Astrocyte of the hippocampus (primary cell): ENCODE measurements around the gene FOXJ3.

Experiments used
- DNase-seq: peaks from one replicate; pipeline ENCODE4 v3.0.0; 2011; ENCODE audit warnings: low read depth, low spot score

Gene FOXJ3

DNA sequence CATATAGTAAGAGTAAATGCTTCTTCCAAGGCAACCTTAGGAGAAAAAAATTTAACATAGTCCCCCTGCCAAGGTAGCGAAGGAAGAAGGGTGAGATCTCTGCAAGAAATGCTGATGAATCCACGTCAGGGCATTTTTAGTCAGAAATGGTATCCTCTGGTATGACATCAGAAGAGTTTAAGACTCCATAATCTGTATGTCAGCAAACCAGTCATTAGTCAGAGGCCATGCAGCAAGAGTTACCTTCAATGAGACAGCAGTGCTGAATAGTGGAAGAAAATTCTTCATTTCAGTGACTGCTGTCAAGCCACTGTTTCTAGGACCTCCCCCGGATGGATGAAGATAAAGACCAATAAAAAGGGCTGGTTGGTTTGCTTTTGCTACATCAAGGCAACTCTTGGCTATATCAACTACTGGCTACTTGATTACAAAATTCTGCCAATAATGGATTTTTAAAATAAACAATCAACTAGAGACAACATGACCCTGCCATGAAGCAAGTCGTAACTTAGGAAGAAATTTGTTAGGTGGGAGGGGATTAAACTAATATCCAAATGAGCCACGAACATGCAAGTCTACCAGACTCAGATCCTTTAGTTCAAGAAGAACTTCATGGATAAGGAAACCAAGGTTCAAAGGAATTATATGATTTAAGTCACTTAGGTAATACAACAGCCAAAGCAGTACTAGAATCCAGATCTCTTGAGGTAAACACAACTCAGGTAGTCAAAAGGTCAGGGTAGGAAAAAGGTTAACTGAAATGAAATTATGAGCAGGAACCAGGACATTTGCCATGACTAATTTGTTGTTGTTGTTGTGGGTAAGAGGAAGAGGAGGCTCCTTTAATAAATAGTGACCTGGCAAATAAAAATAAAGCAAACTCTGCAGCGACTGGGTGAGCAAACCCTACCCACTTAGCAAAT, 144.8 kb downstream of the FOXJ3 start:
- no peak for DNase-seq

DNA sequence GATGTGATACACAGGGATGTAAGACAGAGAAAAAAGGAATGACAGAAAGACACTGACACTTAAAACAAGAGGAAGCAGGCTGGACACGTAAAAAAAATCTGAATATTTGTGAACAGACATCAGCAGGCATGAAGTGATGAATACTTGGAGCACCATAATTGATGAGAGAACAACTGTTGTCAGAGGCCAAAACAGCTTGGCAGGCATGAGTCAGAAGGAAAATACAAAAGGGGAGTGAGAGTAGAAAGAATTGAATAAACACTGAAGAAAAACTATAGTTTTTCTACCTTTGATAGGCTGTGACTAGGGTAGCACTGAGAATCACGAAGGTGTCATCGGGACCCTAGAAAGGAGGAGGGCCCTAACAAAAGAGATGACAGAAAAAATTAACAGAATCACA, 148.9 kb downstream of the FOXJ3 start:
- peak; percentile 76 for DNase-seq

DNA sequence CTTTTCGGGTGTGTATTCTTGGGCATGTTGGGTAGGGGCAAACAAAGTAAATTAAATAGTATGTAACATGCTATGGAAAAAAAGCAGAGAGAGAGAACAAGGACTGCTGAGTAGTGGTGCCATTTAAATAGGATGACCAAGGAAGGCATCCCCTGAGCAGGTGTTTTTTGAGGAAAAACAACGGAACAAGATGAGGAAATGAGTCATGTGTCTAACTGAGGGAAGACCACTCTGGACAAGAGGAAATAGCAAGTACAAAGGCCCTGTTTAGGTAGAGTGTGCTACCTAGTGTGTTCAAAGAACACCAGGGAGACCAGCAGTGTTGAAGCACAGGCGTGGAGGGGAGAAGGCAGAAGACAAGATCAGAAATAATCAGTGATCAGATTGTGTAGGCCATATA, 150.4 kb downstream of the FOXJ3 start:
- DNase-seq: no peak

DNA sequence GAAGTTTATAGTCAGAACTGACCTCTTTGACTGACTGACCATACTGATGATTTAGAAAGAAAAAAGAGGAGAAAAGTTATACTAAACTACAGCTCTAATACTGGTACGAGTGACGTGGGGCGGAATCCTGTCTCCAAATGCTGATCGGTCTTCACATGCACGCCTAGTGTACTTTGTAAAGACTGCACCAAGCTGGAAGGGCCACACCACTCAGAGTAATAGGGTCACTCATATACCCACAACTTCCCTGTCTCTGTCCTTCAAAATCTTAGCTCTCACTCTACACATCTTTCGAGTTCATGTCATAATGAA, 151.1 kb downstream of the FOXJ3 start:
- no peak for DNase-seq

DNA sequence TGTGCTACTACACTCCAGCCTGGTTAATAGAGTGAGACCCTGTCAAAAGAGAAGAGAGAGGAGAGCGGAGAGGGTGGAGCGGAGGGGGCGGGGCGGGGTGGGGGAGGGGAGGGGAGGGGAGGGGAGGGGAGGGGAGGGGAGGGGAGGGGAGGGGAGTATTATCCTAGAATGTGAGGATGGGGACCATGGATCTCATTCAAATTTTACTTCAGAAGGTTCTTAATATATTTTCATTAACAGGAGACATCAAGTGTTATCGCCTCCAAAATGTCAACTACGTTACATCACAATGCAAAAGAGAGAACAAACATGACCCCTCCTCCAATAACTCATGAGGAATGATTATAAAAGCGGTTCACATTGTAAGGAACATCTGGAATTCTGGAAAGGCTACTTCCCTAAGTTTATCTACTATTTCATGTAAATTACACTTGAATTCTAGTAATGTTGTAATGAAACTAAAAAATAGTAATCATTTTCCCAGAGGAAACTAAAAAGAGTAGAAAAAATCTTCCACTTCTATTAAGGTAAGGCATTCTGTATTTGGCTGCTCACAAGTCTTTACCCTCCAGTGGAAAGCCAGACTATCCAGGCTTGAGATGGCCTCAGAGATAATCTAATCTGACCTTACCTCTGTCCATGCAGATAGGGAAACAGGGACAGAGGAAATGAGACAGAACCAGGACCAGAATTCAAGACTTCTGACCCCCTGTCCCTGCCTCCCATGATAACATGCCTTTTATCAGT, 151.7 kb downstream of the FOXJ3 start:
- no peak for DNase-seq

DNA sequence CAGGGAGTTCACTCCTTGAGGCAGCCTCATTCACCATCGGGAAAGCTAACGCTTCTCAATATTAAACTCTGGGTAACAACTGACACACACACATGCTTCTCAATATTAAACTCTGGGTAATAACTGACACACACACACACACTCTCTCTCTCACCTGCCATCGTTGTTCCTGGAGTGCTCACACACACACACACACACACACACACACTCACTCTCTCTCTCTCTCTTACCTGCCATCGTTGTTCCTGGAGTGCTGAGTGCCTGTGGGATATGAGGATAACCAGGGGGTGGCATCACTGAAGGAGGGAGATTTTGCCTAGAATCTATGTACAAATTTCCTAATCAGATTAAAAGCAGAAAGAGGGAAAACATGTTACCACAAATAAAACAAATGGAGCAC, 153.3 kb downstream of the FOXJ3 start:
- DNase-seq: no peak

DNA sequence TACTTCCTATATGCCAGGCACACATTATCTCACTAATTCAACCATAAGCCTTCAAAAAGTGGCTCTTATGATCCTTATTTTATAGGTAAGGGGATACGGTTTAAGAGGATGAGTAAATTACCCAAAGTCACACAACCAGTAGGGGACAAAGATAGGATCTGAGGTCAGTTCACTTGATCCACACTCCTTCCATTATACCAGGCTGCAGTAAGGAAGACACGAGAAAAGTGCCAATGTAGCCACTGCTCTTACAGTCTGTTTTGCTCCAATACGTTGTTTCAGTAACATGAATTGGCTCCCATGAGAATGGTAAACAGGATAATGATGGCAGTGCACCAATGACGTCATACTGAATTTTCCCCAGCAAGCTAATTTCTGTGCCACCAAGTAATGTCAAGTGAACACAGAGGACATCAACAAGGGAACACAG, 155.1 kb downstream of the FOXJ3 start:
- DNase-seq: no peak

DNA sequence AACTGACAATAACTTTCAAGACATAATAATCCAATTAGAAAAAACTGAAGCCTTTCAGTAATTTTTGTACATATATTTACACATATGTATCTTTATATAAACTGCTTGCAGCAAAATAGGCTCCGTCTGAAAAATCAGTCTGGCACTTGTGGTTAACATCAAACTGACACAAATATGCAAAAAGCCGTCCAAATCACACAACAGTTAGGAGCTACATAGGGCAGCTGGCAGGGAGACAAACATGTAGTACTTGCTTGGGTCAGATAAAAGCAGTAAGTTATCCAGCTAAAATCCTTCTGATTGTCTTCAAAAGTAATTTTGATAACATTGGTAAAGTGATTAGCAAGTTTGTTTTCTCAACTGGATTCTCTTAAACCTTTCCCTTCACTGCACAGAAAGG, 155.8 kb downstream of the FOXJ3 start:
- DNase-seq: peak; percentile 87

DNA sequence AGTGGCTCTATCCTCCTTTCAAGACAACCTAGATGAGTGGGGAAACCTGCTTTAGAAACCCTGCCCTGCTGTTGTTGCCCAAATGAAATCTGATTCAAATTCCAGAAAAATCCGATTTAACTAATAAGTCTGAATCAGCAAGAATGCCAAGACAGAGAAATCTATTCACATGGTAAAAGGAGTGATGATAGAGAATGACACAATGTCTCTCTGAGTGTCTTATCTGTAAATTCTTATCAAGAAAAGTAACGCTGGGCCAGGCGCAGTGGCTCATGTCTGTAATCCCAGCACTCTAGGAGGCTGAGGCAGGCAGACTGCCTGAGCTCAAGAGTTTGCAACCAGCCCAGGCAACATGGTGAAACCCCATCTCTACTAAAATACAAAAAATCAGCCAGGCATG, 156.8 kb downstream of the FOXJ3 start:
- no peak for DNase-seq

DNA sequence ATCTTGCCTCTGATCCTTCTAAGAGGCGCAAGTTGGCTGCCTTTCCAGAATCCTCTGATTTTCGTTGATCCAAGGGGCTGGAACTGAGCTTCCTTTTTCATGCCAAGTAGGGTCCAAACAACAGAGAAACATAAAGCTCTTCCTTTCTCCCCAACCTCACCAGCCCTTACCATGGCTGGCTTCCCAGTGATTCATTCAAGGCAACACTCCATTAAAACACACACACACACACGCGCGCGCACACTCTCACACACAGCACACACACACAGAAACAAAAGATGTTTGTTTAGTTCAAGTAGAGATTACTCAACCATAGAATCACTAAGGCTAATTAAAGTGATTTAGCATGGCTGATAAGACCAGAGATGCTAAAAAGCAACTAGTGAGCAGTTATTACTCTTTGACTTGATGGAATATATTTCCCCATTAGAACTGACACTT, 157.5 kb downstream of the FOXJ3 start:
- DNase-seq: peak; percentile 87

DNA sequence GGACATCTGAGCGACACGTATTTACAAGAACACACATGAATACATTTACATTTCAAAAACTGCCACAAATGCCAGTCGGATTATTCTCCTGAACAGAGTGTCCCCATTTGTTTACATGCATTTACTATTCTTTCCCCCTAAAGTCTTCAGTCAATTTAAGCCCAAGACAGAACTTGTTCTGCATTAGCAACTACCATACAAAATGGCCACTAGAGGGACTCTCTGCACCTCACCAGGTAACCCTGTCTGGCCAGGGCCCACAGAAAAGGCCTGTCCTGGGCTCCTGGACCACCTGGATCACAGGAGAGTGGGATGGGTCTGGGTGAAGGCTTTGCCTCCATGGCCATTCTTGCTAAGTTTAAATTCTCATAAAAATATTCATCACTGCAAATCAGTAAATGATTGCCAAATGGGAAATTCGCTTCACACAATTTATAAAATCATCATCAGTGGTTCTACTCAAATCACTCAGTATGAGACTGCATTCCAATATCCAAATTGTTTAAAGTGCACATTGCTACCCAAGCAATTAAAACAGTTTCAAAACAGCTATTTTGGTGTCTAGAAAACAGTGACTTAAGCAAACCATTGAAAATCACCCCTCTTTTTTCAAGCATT, 158.0 kb downstream of the FOXJ3 start:
- DNase-seq: peak; percentile 66

DNA sequence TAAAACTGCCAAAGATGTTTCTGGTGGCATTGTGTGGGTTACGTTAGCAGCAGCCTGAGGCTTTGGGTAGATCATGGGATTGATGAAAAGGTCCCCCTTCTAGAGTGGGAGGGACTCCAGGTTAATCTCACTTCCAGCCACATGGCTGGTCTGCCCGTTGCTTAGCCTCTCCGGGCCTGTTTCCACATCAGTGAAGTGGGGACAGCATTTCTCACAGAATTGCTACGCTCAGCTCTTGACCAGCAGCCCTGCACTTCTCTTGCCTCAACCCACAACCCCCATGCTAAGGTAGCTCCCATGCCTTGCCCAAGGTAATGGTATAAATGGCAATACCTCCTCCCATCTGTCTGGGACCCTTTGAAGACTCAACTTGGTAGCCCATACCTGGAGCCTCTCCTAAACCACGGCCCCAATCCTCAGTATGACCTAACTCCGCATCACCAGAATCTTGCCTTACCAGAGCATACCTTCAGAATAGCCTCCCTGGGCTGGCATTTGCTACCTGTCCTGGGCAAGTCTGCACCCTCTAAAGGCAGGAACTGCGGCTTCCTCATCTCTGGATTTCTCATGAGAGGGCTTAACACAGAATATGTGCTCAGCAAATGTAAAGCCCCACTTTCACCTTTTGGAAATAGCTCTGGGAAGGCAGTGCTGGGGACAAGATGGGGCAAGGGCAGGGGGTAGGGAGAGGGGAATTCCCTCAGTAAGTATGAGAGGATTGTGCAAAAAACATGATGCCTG, 159.6 kb downstream of the FOXJ3 start:
- DNase-seq: no peak

DNA sequence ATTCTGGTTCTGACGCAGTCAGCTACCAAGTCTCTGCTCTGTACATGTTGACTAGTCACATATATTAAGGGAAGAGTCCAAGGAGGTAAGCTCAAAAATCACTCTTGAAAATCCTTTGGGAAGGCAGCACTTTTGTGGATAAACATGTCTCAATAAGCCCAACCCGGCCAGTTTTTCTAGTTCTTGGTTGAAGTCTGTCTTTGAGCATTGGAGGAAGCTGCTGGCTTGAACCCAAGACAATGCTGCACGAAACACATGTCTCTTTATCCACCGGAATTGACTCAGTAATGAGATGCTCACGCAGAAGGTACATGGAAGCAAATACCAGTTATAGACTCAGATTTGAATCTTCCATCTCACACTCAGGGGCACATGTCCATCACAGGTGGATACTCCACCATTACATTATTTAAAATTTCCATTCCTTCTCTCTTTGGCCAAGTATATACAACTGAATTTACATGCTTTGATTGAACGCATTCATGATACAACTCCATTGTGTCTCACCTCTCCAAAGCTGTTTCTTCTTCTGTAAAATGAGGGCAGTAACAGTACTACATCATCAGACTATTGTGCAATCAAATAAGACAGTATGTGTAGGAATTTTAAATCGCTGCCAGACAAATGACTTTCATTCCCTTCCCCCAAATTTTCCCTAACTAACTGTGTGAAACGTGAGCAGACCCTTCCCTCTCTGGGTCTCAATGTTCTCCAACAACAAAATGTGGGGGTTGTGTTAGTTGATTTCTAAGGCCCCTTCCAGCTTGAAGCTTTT, 160.9 kb downstream of the FOXJ3 start:
- no peak for DNase-seq

DNA sequence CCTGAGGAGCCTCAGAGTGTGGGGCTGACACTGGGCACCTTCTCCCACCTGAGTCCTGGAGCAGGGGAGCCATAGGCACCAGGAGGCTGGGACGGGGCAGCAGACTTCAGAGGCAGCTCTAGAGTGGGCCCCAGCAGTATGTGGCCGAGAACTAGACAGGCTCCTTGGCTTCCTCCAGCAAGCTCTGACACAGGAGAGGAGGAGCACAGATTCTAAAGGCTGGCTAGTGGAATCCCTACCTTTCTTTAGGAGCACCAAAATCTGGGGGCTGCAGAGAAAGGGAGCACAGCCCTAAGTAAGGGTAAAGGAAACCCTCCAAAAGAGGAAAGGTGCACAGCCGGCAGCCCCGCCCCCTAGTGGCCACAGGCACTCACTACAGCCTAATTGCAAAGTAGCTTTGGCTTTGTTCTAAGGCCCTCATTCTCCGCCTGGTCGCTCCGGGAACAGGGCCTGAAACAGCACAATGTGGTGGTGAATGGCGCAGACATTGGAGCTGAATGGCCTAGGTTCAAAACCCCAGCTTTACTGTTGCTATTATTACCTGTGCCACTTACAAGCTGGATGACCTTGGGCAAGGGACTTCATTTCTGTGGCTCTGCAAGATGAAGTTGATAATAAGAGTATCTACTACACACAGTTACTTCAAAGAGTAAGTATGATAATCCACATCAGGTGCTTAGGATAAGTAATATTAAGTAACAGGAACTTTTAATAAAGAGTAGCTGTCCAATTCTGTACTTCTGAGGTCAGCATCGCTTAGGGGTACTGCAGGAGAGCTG, 161.7 kb downstream of the FOXJ3 start:
- peak; percentile 74 for DNase-seq

DNA sequence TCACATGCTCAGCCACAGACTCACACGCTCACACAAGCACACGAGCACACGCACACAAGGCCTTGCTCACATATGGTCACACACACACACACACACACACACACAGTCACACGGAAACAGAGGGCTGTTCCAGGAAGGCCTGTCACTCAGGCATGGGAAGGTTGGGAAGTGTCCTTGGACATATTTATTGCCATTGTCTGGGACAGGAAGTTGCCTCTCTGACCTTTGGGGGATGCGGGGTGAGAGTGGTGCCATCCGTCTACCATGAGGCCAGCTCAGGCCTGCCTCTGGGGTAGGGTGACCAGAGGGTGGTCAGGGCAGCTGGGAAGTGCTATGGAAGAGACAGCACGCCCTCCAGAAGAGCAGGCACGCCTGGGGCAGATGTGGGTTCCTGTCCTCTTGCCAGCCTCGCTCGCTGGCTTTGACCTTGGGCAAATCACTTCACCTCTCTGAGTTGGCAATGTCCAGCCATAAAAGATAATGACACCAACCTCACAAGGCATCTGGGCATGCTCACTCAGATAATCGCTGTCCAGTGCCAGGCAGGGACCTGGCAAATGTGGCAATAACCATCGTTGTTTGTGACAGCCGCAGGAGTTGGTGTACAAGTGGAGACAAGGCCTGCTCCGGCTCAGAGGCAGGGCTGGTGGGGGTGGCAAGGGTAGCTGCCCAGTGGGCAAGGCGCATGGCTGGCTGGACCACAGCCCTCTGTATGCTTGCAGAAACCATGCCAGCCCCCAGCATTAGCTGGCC, 162.5 kb downstream of the FOXJ3 start:
- no peak for DNase-seq

DNA sequence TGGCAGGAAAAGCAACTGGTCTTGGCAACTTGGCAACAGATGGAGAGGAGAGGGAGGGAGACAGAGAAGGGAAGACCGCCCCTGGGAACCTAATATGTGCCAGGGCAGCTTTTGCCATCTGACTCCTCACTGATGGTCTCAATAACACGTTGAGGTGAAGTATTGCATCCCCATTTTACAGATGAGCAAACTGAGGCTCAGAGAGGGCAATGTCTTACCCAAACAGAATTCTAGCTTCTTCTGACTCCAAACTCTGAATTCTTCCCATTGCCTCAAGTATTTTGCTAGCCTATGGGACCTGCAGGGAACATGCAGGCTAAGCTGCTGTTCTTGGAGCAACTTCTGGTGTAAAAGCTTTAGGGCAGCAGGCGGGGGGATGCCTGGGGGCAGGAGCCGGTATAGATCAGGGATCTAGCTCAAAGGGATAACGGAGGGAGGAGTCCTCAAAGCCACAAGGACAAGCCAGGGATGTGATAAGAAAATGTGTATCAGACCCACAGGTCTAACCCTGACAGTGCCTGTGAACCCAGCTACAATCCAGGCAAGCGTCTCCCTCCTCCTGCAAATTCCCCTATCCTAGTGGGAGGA, 163.3 kb downstream of the FOXJ3 start:
- no peak for DNase-seq

DNA sequence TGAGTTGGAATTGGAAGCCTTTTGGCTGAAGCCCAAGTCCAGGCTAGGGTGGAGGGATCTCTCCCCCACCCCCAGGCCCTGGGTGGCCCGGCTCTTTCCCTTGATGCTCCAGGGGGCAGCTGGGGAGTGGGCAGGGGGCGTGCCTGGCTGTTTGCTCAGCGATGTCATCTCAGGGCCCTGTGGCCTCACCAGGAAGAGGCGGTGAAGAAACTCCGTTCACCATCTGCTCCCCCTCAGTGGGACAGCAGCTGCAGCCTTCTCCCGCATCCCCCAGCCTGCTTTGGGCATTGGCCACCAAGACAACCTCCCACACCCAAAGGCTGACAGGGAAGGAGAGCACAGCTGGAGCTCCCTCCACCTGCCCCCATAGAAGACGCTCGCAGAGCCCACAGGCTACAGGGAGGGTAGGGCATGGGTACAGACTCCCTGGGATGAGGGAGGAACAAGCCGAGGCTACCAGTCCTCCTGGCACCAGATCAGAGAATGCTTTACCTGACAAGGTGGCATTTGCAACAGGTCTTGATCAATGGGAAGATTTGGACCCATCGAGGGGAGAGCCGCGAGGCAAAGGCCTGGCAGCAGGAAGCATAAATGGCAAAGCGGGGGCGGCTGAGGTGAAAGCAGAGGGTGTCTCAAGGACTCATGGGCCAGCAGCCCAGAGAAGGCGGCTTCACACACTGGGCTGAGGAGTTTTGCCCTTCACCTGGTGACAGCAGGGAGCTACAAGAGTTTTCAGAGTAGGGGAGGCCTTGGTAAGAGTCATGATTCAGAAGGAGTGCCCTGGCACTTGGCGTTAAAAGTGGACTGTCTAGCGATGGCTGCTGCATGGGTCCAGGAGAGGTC, 164.0 kb downstream of the FOXJ3 start:
- DNase-seq: no peak

DNA sequence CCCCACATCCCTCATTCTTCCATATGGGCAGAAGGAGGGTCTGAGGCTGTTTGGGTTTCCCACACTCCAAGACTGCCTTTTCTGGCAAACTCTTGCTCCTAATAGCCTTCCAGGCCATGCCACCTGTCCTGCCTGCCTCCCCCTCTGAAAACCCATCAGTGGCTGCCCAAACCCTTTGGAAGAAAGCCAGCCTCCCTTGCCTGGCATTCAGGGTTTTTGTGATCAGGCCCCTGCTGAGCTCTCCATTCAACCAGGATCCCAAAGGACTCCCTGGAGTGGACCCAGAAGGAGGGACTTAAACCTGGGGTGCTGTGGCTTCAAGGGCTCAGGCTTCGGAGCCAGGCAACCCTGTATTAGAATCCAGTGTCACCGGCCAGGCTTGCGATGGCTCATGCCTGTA, 166.3 kb downstream of the FOXJ3 start:
- DNase-seq: no peak

DNA sequence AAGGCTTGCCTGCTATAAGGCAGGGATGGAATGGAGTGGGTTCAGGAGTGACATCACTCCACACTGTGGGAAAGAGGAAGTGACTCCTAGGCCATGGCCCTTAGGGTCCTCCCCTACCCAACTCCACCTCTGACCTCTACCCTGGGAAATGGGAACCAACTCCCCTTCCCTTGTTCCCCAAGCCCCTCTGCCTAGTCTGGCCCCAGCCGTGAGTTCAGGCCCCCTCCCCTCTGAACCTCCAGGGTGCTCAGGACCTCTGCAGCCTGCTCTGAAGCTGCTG, 166.7 kb downstream of the FOXJ3 start:
- DNase-seq: no peak
